GM21786 (cell line): ENCODE measurements around the gene CYP4F2.
"Not testable (repeated sequence)": the region's sequence is repeated elsewhere in the genome, so short reads cannot be mapped to it uniquely, and the experiment has no call there.

Experiments
- ATAC-seq: cut with Tn5 transposase; IDR thresholded peaks from one replicate; pipeline ENCODE4 v1.9.1; 2021; ENCODE audit not compliant: unreplicated experiment

The CYP4F2 gene

DNA sequence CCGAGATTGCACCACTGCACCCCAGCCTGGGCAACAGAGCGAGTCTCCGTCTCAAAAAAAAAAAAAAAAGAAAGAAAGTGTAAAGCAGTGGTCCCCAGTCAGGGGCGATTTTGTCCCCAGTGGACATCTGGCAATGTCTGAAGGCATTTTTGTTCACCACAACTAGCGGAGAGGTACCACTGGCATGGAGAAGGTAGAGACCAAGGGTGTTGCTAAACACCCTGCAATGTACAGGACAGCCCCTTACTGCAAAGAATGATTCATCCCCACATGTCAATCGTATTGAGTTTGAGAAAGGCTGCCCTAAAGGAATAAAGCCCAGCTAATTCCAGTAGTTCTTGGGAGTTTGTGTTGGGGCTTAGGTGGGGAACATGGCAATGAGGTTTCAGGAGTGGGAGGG is 38.7 kb downstream of the CYP4F2 start:
- no peak for ATAC-seq

- ATAC-seq, result no peak
Observed at GRCh38 chr19:15850385-15850784, 47.5 kb downstream of the CYP4F2 start.

- no peak for ATAC-seq
Observed at GRCh38 chr19:15846923-15847322, 51.0 kb downstream of the CYP4F2 start.

DNA sequence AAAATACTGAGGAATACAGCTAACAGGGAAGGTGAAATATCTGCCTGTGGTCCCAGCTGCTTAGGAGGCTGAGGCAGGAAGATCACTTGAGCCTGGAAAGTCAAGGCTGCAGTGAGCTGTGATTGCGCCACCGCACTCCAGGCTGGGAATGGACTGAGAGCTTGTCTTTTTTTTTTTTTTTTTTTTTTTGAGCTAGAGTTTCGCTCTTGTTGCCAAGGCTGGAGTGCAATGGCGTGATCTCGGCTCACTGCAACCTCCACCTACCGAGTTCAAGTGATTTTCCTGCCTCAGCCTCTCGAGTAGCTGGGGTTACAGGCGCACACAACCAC is 54.0 kb downstream of the CYP4F2 start:
- ATAC-seq, result not testable (repeated sequence)

GRCh38 chr19:15843203-15843893 is 54.5 kb downstream of the CYP4F2 start:
- ATAC-seq, result no peak

DNA sequence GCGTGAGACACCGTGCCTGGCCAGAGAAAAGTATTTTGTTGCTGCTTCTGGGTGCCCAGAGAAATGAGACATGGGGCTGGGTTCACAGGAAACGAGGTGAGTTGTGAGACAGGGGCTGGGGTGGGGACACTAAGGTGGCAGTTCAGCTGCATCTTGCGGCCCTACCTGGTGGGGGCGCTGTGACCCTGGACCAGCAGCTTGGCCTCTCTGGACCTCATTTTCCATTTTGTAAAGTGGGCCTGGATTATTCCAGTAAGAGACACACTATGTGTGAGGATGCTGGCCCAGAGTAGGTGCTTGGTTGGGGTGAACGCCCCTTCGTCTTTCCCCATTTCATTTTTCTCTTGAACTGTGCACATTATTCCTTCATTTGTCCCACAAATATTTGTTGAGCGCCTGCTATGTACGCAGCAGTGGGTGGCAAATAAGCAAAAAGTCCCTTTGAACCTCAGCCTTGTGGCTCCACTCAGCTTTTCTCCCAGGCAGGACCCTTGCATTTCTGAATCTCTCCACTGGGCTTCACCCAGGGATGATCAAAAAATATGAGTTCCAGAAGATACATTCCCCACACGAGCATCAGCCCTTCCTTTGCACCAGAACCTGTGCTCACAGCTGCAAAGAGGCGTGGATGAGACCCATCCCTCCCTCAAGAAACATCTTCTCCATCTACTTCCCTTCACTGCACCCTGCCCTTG is 55.9 kb downstream of the CYP4F2 start:
- ATAC-seq, result no peak

GRCh38 chr19:15840833-15841232 is 57.0 kb downstream of the CYP4F2 start:
- no peak for ATAC-seq

- ATAC-seq, result not testable (repeated sequence)
Observed at GRCh38 chr19:15839888-15840287, 58.0 kb downstream of the CYP4F2 start.

- no peak for ATAC-seq
Observed at GRCh38 chr19:15838351-15838750, 59.5 kb downstream of the CYP4F2 start.

DNA sequence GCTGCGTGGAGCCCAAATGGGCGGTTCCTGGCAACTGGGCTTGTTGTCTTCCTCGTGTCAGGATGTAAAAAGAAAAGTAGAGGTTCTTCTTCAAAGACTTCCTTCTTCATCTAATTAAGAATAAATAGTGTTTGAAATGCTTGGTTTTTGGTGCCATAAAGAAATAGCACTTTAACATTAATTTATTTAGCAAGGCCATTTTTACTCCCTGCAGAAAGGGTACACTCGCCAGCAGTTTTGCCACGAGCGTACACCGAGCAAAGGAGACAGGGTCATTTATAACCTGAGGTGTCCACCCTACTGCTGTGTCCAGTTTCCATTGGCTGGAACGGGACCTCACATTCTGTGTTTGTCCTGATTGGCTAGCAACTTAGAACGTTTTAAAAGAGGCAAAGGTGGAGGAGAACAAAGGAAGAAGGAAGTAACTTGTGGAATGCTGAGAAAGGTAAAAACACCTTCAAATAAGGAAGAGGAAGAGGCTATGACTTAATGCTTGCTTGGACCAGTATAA is 60.6 kb downstream of the CYP4F2 start:
- ATAC-seq, result no peak

GRCh38 chr19:15836330-15837220 is 61.3 kb downstream of the CYP4F2 start:
- peak; percentile 93 for ATAC-seq

DNA sequence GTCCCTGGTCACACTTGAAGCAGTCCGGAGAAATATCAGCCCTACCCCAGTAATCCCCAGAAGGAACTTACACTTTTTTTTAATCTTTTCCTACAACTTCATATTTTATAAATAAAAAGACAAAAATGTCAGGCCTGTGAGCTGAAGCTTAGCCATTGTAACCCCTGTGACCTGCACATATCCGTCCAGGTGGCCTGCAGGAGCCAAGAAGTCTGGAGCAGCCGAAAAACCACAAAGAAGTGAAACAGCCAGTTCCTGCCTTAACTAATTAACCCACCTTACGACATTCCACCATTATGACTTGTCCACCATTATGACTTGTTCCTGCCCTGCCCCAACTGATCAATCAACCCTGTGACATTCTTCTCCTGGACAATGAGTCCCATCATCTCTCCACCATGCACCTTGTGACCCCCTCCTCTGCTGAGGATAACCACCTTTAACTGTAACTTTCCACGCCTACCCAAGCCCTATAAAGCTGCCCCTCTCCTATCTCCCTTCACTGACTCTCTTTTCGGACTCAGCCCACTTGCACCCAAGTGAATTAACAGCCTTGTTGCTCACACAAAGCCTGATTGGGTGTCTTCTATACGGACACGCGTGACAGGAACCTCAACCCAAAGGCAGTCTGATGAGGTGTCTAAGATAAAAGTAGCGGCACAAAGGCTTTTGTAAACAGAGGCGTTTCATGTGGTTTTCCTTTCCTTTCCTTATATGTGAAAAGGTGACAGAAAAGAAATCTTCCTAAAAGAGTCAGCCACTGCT is 62.1 kb downstream of the CYP4F2 start:
- not testable (repeated sequence) for ATAC-seq

- ATAC-seq, result not testable (repeated sequence)
Observed at GRCh38 chr19:15834232-15834631, 63.6 kb downstream of the CYP4F2 start.

GRCh38 chr19:15831626-15832025 is 66.2 kb downstream of the CYP4F2 start:
- ATAC-seq, result no peak

- ATAC-seq, result no peak
Observed at GRCh38 chr19:15829786-15830185, 68.1 kb downstream of the CYP4F2 start.

DNA sequence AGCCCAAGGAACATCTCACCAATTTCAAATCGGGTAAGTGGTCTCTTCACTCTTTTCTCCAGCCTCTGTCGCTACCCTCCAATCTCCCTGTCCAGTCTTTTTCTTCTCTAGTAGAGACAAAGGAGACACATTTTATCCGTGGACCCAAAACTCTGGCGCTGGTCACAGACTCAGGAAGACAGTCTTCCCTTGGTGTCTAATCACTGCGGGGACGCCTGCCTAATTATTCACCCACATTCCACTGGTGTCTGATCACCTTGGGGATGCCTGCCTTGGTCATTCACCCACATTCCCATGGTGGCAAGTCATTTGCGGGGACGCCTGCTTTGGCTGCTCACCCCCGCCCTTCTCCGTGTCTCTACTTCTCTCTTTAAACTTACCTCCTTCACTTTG is 68.6 kb downstream of the CYP4F2 start:
- no peak for ATAC-seq

- not testable (repeated sequence) for ATAC-seq
Observed at GRCh38 chr19:15828611-15829305, 69.1 kb downstream of the CYP4F2 start.

GRCh38 chr19:15828121-15828610 is 69.7 kb downstream of the CYP4F2 start:
- no peak for ATAC-seq
